Fibroblast of lung (primary cell): Measurements from ENCODE around the gene JMJD6. TPM values are rescaled to one million over a fixed set of nuclear protein-coding genes. Genes with fewer than 3 reads are reported as not detected.

Source experiments
- DNase-seq, 2 donors: peaks; one replicate each; pipeline versions ENCODE4 v3.0.0 to v3.0.0-alpha.2; 2010; ENCODE audit warnings: low read depth in 2 of 2
- H2AFZ ChIP-seq: 2 replicates; pipeline ENCODE4 v1.5.1; 2012; ENCODE audit warnings: low read length, control low read depth, inconsistent platforms
- H3K27ac ChIP-seq: 2 replicates; pipeline ENCODE4 v1.5.1; 2011; ENCODE audit warnings: low read length, control low read depth; ENCODE audit not compliant: insufficient read depth
- H3K27me3 ChIP-seq: 2 replicates; pipeline ENCODE4 v1.5.1; 2011; ENCODE audit warnings: mild to moderate bottlenecking, low read length; ENCODE audit not compliant: control insufficient read depth, insufficient read depth
- H3K36me3 ChIP-seq: 2 replicates; pipeline ENCODE4 v1.5.1; 2011; ENCODE audit warnings: low read length; ENCODE audit not compliant: control insufficient read depth, insufficient read depth
- H3K4me1 ChIP-seq: 2 replicates; pipeline ENCODE4 v1.5.1; 2011; ENCODE audit warnings: low read length; ENCODE audit not compliant: control insufficient read depth, insufficient read depth; ENCODE audit errors: extremely low read depth
- H3K4me2 ChIP-seq: 2 replicates; pipeline ENCODE4 v1.5.1; 2011; ENCODE audit warnings: low read length, control low read depth; ENCODE audit not compliant: insufficient read depth; ENCODE audit errors: extremely low read depth
- H3K4me3 ChIP-seq, 4 experiments: fragments of 200-600 bp in 1 of 4; sonication (generic) in 1 of 4; replicated peaks in 1 of 4; 2 replicates each; pipeline ENCODE4 v1.5.1; 2011 to 2016; ENCODE audit warnings: low read length in 4 of 4, low read depth in 3 of 4, mild to moderate bottlenecking in 3 of 4, control low read depth in 2 of 4, inconsistent platforms in 1 of 4, mixed read lengths in 1 of 4; ENCODE audit not compliant: insufficient read depth in 1 of 4; ENCODE audit errors: control extremely low read depth in 1 of 4
- H3K79me2 ChIP-seq: 2 replicates; pipeline ENCODE4 v1.5.1; 2012; ENCODE audit warnings: mild to moderate bottlenecking, low read length, inconsistent platforms; ENCODE audit not compliant: control insufficient read depth, insufficient read depth
- H3K9ac ChIP-seq: 2 replicates; pipeline ENCODE4 v1.5.1; 2011; ENCODE audit warnings: mild to moderate bottlenecking, low read length, control low read depth; ENCODE audit not compliant: insufficient read depth
- H3K9me3 ChIP-seq: 2 replicates; pipeline ENCODE4 v1.5.1; 2012; ENCODE audit warnings: low read depth, low read length; ENCODE audit not compliant: control insufficient read depth, insufficient read depth
- H4K20me1 ChIP-seq: 2 replicates; pipeline ENCODE4 v1.5.1; 2011; ENCODE audit warnings: low read length; ENCODE audit not compliant: control insufficient read depth, insufficient read depth; ENCODE audit errors: extremely low read depth
- EZH2 ChIP-seq: IDR thresholded peaks from 2 replicates; pipeline ENCODE4 v1.5.1; 2012; ENCODE audit warnings: low read length, control low read depth, mild to moderate bottlenecking; ENCODE audit errors: missing control alignments
- polyA plus RNA-seq, 2 donors: library from polyadenylated mRNA; depleted of rRNA in 1 of 2; stranded (reverse) in 1 of 2; unstranded in 1 of 2; fragments of >200 nt; gene quantifications; 2 replicates each; pipeline ENCODE4 v1.2.1, GENCODE V29; 2011 to 2012; ENCODE audit warnings: missing spikeins in 1 of 2
- total RNA-seq: library from RNA; depleted of rRNA; stranded (reverse); fragments of >200 nt; gene quantifications from 2 replicates; pipeline ENCODE4 v1.2.1, GENCODE V29; 2014
- TF ChIP-seq, protein P1 (sequence below), 2 donors: IDR thresholded peaks in 1 of 2; conservative IDR thresholded peaks in 1 of 2; 1 replicate in 1 of 2; 2 replicates in 1 of 2; pipeline ENCODE4 v1.5.1; 2011 to 2012; ENCODE audit warnings: low read length in 2 of 2, control low read depth in 1 of 2, inconsistent platforms in 1 of 2, low read depth in 1 of 2, mild to moderate bottlenecking in 1 of 2

JMJD6 gene
- total and polyA plus RNA-seq, 2 donors (not counting 1 experiment from before 2014, with no cell fraction given) = 16.2 to 17.7 TPM

DNA sequence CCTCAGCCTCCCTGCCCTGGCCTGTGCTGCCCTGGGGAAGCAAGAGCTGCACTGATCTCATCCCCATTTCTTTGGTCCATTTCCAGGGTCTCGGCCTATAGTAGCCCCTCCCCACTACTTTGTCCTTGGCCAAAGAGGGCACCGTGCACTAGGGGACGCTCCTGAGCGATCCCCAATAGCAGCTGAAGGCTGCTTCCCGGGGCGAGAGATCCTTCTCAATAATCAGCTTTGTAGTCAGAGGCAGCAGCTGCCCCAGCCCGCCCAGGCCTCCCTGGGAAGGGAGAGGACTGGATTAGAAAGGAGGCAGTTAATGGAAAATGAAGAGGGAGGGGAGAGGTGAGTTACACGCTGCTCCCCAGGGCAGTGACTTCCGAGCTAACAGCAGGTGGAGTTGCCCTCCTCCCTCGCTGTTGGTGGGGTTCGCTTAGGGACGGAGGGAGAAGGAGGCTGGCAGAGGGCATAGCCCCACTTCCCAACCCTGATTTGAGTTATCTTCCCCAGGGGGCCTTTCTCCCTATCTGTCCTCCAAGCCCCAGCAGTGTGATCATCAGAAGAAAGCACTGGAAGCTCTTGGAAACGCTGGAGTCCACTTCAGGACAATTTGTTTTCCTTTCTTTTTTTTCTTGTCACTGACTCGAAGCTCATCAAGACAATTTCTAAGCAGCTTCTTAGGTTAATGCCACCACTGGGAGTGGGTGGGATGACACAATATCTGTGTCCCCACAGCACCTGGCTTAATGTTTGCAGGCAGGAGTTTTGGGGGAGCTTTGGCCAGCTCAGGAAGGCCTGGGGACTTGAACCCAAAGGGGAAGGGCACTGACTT lies 18.2 kb downstream of the JMJD6 start:
- Histone ChIP-seq H3K9me3 (no peaks in the 10 kb centered on the region), H3K4me2 (peak overlapping the region; percentile 97), H4K20me1 (no peaks in the 10 kb centered on the region), H3K4me3 (peak overlapping the region; percentile 32 to 77 (median 42)), H3K4me1 (peaks cover 19% of the 10 kb centered on the region), H3K27me3 (no peaks in the 10 kb centered on the region), H3K79me2 (peaks cover 60% of the 10 kb centered on the region), H3K9ac (peak overlapping the region; percentile 55), H3K27ac (peak overlapping the region; percentile 82), H3K36me3 (peaks cover 2% of the 10 kb centered on the region), H2AFZ (no peak overlapping the region)
- DNase-seq = no peak
- TF ChIP-seq EZH2 = no peak
- TF ChIP-seq, protein P1, sequence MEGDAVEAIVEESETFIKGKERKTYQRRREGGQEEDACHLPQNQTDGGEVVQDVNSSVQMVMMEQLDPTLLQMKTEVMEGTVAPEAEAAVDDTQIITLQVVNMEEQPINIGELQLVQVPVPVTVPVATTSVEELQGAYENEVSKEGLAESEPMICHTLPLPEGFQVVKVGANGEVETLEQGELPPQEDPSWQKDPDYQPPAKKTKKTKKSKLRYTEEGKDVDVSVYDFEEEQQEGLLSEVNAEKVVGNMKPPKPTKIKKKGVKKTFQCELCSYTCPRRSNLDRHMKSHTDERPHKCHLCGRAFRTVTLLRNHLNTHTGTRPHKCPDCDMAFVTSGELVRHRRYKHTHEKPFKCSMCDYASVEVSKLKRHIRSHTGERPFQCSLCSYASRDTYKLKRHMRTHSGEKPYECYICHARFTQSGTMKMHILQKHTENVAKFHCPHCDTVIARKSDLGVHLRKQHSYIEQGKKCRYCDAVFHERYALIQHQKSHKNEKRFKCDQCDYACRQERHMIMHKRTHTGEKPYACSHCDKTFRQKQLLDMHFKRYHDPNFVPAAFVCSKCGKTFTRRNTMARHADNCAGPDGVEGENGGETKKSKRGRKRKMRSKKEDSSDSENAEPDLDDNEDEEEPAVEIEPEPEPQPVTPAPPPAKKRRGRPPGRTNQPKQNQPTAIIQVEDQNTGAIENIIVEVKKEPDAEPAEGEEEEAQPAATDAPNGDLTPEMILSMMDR (conservative IDR thresholded peaks at IDR 0.05 in 1 of 2, IDR thresholded peaks at IDR 0.05 in 1 of 2; ENCODE audit: low read depth in 1 of 2, low read length in 2 of 2) = peak; percentile 23 to 25

DNA sequence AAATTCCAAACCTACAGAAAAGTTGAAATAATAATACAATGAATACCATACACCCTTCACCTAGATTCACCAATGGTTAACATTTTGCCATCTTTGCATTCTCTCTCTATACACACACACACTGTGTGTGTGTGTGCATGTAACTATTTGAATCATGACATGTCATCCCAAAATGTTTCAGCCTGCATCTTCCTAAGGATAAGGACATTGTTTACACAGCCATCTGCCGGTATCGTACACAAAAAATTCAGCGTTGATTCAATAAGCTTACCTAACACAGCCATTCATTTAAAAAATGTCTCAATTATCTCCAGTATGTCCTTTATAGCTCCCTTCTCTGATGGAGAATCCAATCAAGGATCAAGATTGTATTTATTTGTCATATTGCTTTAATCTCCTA lies 19.6 kb downstream of the JMJD6 start:
- H3K27ac ChIP-seq = no peak overlapping the region
- no peaks in the 10 kb centered on the region for H3K27me3 ChIP-seq
- H2AFZ ChIP-seq = no peak overlapping the region
- TF ChIP-seq, protein P1 (conservative IDR thresholded peaks at IDR 0.05 in 1 of 2, IDR thresholded peaks at IDR 0.05 in 1 of 2; ENCODE audit: low read depth in 1 of 2, low read length in 2 of 2) = no peak
- no peak for DNase-seq
- no peaks in the 10 kb centered on the region for H3K36me3 ChIP-seq
- H3K9me3 ChIP-seq = no peaks in the 10 kb centered on the region
- H3K9ac ChIP-seq = no peak overlapping the region
- peaks cover 20% of the 10 kb centered on the region for H3K4me1 ChIP-seq
- peaks cover 71% of the 10 kb centered on the region for H3K79me2 ChIP-seq
- no peak overlapping the region for H3K4me2 ChIP-seq
- H3K4me3 ChIP-seq = no peak overlapping the region
- H4K20me1 ChIP-seq = no peaks in the 10 kb centered on the region

DNA sequence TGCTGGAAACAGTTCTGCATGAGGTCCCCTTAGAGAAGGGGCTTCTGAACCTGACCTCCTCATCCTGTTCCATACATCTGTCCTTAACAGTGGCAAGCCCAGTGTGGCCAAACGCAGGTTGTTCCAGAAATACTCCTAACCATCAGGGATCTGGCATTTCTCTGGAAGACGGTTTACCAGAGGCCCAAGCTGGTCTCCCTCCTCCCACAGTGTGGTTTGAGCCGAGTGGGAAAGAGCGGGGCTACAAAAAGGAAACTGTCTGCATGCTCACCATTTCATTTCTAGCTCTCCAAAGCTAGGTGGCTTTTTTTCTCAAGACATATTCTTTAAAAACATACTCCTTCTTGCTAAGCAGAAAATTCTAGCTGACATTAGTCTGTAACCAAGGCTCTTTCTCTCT lies 21.6 kb downstream of the JMJD6 start:
- DNase-seq = no peak
- Histone ChIP-seq H3K36me3 (no peaks in the 10 kb centered on the region), H3K27ac (no peak overlapping the region), H3K4me3 (no peak overlapping the region), H3K79me2 (peaks cover 85% of the 10 kb centered on the region), H4K20me1 (no peaks in the 10 kb centered on the region), H3K9ac (no peak overlapping the region), H2AFZ (no peak overlapping the region), H3K27me3 (no peaks in the 10 kb centered on the region), H3K4me1 (peaks cover 32% of the 10 kb centered on the region), H3K4me2 (no peak overlapping the region), H3K9me3 (no peaks in the 10 kb centered on the region)
- TF ChIP-seq, protein P1 (conservative IDR thresholded peaks at IDR 0.05 in 1 of 2, IDR thresholded peaks at IDR 0.05 in 1 of 2; ENCODE audit: low read depth in 1 of 2, low read length in 2 of 2) = no peak
- no peak for TF ChIP-seq EZH2
